Hippocampal formation (tissue), 2 donors: Measurements from ENCODE around the gene UBE2D3.
A peak's percentile ranks its signal among the peaks of the same experiment; 100 is the strongest.

Experiments
- DNase-seq, 2 donors: peaks; one replicate each; lab custom pipeline; 2025; lab: John Stamatoyannopoulos, UW

The UBE2D3 gene

GRCh38 chr4:102791318-102791835 is 36.0 kb downstream of the UBE2D3 start:
- no peak for DNase-seq

GRCh38 chr4:102789317-102789717 is 38.0 kb downstream of the UBE2D3 start:
- DNase-seq, result no peak

- DNase-seq, result no peak
Observed at GRCh38 chr4:102787944-102788343, 39.4 kb downstream of the UBE2D3 start.

- DNase-seq, result no peak
Observed at GRCh38 chr4:102787096-102787881, 40.1 kb downstream of the UBE2D3 start.

GRCh38 chr4:102786279-102786678 is 41.1 kb downstream of the UBE2D3 start:
- no peak for DNase-seq

GRCh38 chr4:102783006-102783405 is 44.3 kb downstream of the UBE2D3 start:
- DNase-seq, result no peak

- no peak for DNase-seq
Observed at GRCh38 chr4:102781570-102781969, 45.8 kb downstream of the UBE2D3 start.

GRCh38 chr4:102780476-102781144 is 46.7 kb downstream of the UBE2D3 start:
- DNase-seq, result no peak

- DNase-seq, result no peak
Observed at GRCh38 chr4:102779204-102779603, 48.1 kb downstream of the UBE2D3 start.

GRCh38 chr4:102778720-102779119 is 48.6 kb downstream of the UBE2D3 start:
- no peak for DNase-seq

- no peak for DNase-seq
Observed at GRCh38 chr4:102775805-102776204, 51.5 kb downstream of the UBE2D3 start.

- DNase-seq, result no peak
Observed at GRCh38 chr4:102774254-102774653, 53.1 kb downstream of the UBE2D3 start.

- DNase-seq, result no peak
Observed at GRCh38 chr4:102772738-102773340, 54.5 kb downstream of the UBE2D3 start.

- DNase-seq, result no peak
Observed at GRCh38 chr4:102764901-102765300, 62.5 kb downstream of the UBE2D3 start.

- no peak for DNase-seq
Observed at GRCh38 chr4:102761906-102762305, 65.4 kb downstream of the UBE2D3 start.

GRCh38 chr4:102761296-102761701 is 66.1 kb downstream of the UBE2D3 start:
- peak; percentile 58 to 60 for DNase-seq

GRCh38 chr4:102760645-102761295 is 66.6 kb downstream of the UBE2D3 start, which contains the start of gene MANBA:
Gene MANBA, minus strand, starts transcription at chr4:102760968. Its CDS starts 74 bp downstream, at chr4:102760894.
- DNase-seq, result peak; percentile 77 to 84

GRCh38 chr4:102759831-102760644 is 67.3 kb downstream of the UBE2D3 start:
- peak; percentile 13 to 70 for DNase-seq

GRCh38 chr4:102758241-102759160 is 68.8 kb downstream of the UBE2D3 start:
- no peak for DNase-seq

GRCh38 chr4:102757681-102758080 is 69.7 kb downstream of the UBE2D3 start:
- no peak for DNase-seq
